ENCODE results near the gene PCDHGC3. TPM values are rescaled to one million over a fixed set of nuclear protein-coding genes. Genes with fewer than 3 reads are reported as not detected.

The PCDHGC3 gene
- total RNA-seq, 1 donor, result 59.4 TPM

DNA sequence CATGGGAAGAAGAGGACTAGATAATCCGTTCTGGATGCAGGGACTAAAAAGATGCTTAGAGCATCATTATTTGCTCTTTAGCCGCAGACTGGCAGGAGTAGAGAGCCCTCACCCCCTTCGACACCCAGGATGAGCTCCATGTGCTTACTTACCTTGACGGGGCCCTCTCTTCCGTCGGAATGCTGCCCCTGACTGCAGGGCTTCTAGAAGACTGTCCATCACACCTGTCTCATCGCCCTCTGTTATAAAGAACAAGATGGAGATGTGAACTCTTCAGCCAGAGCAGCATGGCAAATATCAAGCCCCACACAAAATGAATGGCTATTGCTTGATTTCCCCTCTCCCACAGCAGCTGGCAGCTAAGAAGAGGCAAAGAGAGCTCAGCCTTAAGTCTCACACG lies 48.2 kb downstream of the PCDHGC3 start:
- TF ChIP-seq, protein P1, sequence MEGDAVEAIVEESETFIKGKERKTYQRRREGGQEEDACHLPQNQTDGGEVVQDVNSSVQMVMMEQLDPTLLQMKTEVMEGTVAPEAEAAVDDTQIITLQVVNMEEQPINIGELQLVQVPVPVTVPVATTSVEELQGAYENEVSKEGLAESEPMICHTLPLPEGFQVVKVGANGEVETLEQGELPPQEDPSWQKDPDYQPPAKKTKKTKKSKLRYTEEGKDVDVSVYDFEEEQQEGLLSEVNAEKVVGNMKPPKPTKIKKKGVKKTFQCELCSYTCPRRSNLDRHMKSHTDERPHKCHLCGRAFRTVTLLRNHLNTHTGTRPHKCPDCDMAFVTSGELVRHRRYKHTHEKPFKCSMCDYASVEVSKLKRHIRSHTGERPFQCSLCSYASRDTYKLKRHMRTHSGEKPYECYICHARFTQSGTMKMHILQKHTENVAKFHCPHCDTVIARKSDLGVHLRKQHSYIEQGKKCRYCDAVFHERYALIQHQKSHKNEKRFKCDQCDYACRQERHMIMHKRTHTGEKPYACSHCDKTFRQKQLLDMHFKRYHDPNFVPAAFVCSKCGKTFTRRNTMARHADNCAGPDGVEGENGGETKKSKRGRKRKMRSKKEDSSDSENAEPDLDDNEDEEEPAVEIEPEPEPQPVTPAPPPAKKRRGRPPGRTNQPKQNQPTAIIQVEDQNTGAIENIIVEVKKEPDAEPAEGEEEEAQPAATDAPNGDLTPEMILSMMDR (IDR thresholded peaks at IDR 0.05; ENCODE audit: extremely low read depth, low read depth, low read length), result no peak
- Histone ChIP-seq H3K9me3 (ENCODE audit: low read depth, low read length) (no peaks in the 10 kb centered on the region), H4K20me1 (ENCODE audit: insufficient read depth, low read length) (no peaks in the 10 kb centered on the region), H3K4me3 (ENCODE audit: insufficient read depth, low read length) (no peak overlapping the region), H3K27me3 (ENCODE audit: insufficient read depth, low read length) (no peaks in the 10 kb centered on the region), H3K79me2 (ENCODE audit: insufficient read depth, low read length) (peaks cover 7% of the 10 kb centered on the region), H2AFZ (ENCODE audit: low read length) (no peak overlapping the region), H3K4me2 (ENCODE audit: insufficient read depth, low read length) (peak overlapping the region; percentile 66), H3K36me3 (ENCODE audit: insufficient read depth, low read length) (peaks cover 40% of the 10 kb centered on the region), H3K27ac (ENCODE audit: low read depth, low read length) (peak overlapping the region; percentile 70), H3K4me1 (ENCODE audit: insufficient read depth, low read length) (peaks cover 61% of the 10 kb centered on the region)
- no peak for DNase-seq (ENCODE audit: insufficient read length, low spot score, missing footprints)

GRCh38 chr5:141524604-141525597 lies 49.1 kb downstream of the PCDHGC3 start:
- Histone ChIP-seq H2AFZ (ENCODE audit: low read length) (peak overlapping the region; percentile 23), H3K36me3 (ENCODE audit: insufficient read depth, low read length) (peaks cover 32% of the 10 kb centered on the region), H3K27me3 (ENCODE audit: insufficient read depth, low read length) (no peaks in the 10 kb centered on the region), H3K9me3 (ENCODE audit: low read depth, low read length) (no peaks in the 10 kb centered on the region), H3K4me3 (ENCODE audit: insufficient read depth, low read length) (peak overlapping the region; percentile 18), H4K20me1 (ENCODE audit: insufficient read depth, low read length) (no peaks in the 10 kb centered on the region), H3K4me2 (ENCODE audit: insufficient read depth, low read length) (peak overlapping the region; percentile 66), H3K4me1 (ENCODE audit: insufficient read depth, low read length) (peaks cover 69% of the 10 kb centered on the region), H3K79me2 (ENCODE audit: insufficient read depth, low read length) (peaks cover 7% of the 10 kb centered on the region), H3K27ac (ENCODE audit: low read depth, low read length) (peak overlapping the region; percentile 70)
- TF ChIP-seq, protein P1 (IDR thresholded peaks at IDR 0.05; ENCODE audit: extremely low read depth, low read depth, low read length), result peak; percentile 100
- DNase-seq (ENCODE audit: insufficient read length, low spot score, missing footprints), result peak; percentile 90

DNA sequence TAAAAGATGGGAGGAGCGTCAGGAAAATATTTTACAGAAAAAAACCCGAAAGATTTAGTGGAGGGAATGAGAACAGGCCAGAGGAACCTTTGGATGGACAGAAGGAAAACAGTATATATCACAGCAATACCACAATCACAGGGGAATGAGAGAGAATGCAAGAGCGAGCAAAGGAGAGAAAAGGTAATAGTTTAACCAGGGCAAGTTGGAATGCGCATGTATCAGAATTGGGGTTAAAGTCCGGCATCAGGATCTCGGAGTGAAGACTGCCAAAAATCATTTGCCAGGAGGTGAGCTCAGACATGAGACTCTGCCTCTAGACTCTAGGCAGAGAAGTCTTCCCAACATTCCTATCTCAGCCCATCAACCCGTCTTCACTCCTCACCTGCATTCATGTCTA lies 49.9 kb downstream of the PCDHGC3 start:
- no peaks in the 10 kb centered on the region for H3K27me3 ChIP-seq (ENCODE audit: insufficient read depth, low read length)
- H3K27ac ChIP-seq (ENCODE audit: low read depth, low read length), result peak overlapping the region; percentile 70
- H3K4me2 ChIP-seq (ENCODE audit: insufficient read depth, low read length), result peak overlapping the region; percentile 66
- no peak for DNase-seq (ENCODE audit: insufficient read length, low spot score, missing footprints)
- TF ChIP-seq, protein P1 (IDR thresholded peaks at IDR 0.05; ENCODE audit: extremely low read depth, low read depth, low read length), result no peak
- no peaks in the 10 kb centered on the region for H4K20me1 ChIP-seq (ENCODE audit: insufficient read depth, low read length)
- peaks cover 32% of the 10 kb centered on the region for H3K36me3 ChIP-seq (ENCODE audit: insufficient read depth, low read length)
- peaks cover 64% of the 10 kb centered on the region for H3K4me1 ChIP-seq (ENCODE audit: insufficient read depth, low read length)
- H3K4me3 ChIP-seq (ENCODE audit: insufficient read depth, low read length), result peak overlapping the region; percentile 6
- no peaks in the 10 kb centered on the region for H3K9me3 ChIP-seq (ENCODE audit: low read depth, low read length)
- H2AFZ ChIP-seq (ENCODE audit: low read length), result peak overlapping the region; percentile 23
- H3K79me2 ChIP-seq (ENCODE audit: insufficient read depth, low read length), result peaks cover 7% of the 10 kb centered on the region

- Histone ChIP-seq H3K27me3 (ENCODE audit: insufficient read depth, low read length) (no peaks in the 10 kb centered on the region), H3K79me2 (ENCODE audit: insufficient read depth, low read length) (peaks cover 7% of the 10 kb centered on the region), H3K36me3 (ENCODE audit: insufficient read depth, low read length) (peaks cover 32% of the 10 kb centered on the region), H3K9me3 (ENCODE audit: low read depth, low read length) (no peaks in the 10 kb centered on the region), H3K4me3 (ENCODE audit: insufficient read depth, low read length) (no peak overlapping the region), H2AFZ (ENCODE audit: low read length) (no peak overlapping the region), H3K4me1 (ENCODE audit: insufficient read depth, low read length) (peaks cover 48% of the 10 kb centered on the region), H3K4me2 (ENCODE audit: insufficient read depth, low read length) (no peak overlapping the region), H3K27ac (ENCODE audit: low read depth, low read length) (no peak overlapping the region), H4K20me1 (ENCODE audit: insufficient read depth, low read length) (no peaks in the 10 kb centered on the region)
- TF ChIP-seq, protein P1 (IDR thresholded peaks at IDR 0.05; ENCODE audit: extremely low read depth, low read depth, low read length), result no peak
- no peak for DNase-seq (ENCODE audit: insufficient read length, low spot score, missing footprints)
These were observed 51.7 kb downstream of the PCDHGC3 start for GRCh38 chr5:141527426-141527825.

Measured in osteoblast (primary cell).